HG03066 (cell line): ENCODE data around the gene PCBP3.

Source experiments
- ATAC-seq: cut with Tn5 transposase; IDR thresholded peaks from one replicate; pipeline ENCODE4 v1.9.1; 2021; ENCODE audit warnings: low read depth; ENCODE audit not compliant: unreplicated experiment

PCBP3 gene

DNA sequence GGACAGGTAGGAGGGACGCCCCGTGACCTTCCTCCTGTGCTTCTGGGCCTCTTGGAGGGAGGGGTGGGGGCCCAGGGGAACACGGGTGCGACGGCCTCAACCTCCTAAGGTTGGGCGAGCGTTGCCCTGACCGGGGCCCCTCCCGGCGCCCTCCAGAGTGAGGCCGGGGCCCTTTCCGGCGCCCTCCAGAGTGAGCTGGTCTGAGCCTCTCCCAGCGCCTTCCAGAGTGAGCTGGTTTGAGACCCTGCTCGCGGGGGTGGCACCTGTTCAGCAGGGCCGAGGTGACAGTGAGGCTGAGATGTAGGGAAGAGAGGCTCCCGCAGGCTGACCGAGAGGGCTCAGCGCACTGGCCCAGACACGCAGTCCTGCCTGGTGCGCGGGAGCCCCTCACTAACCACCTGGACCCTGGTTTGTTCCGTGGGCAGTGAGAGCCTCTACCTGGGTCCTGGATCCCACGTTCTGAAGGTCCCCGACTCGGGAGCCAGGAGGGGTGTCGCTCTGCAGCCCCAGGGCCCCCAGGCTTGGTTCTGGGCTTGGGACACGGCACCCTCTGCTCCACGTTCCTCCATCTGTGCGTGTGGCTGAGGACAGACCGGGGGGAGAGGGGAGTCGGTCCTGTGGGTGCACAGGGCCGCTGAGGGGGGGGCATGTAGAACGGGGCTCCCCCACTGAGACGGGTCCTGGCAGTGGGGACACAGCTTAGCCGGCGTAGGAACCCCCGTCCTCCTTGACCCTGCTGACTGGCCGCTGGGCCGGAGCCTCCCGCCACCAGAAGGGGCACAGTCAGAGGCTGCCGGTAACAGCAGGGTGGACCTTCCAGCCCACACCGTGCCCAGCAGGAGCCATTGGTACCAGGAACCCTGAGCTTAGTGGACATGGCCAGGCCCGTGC lies 339.5 kb downstream of the PCBP3 start:
- ATAC-seq = no peak

GRCh38 chr21:45983649-45983965 lies 340.1 kb downstream of the PCBP3 start:
- no peak for ATAC-seq

DNA sequence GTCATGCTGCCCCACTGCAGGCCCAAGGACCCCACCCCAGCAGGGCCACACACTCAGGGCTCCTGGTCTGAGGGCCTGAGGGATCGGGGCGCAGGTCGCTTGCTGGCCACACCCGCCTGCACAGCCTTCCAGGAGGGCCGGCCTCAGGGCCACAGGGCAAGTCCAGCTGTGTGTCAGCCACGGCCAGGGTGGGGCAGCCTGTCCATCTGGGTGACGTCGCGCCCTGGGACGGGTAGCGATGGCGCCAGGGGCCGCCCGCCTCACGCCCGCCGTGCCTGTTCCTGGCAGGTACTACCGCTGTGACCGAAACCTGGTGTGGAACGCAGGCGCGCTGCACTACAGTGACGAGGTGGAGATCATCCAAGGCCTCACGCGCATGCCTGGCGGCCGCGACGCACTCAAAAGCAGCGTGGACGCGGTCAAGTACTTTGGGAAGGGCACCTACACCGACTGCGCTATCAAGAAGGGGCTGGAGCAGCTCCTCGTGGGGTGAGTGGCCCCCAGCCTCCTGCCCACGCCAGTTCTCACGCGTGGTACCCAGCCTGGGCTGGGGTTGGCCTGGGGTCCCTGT lies 340.5 kb downstream of the PCBP3 start:
- ATAC-seq = no peak

DNA sequence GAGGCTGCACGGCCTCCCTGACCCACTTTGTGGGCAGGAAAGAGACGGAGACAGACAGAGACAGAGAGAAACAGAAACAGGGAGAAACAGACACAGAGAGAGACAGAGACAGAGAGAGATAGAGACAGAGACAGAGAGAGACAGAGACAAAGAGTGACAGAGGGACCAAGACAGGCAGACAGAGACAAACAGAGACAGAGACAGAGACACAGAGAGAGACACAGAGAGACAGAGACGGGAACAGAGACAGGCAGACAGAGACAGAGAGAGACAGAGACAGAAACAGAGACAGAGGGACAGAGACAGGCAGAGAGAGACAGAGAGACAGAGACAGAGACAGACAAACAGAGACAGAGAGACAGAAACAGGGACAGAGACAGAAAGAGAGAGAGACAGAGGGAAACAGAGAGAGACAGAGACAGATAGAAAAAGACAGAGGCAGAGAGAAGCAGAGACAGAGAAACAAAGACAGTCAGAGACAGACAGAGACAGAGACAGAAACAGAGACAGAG lies 341.1 kb downstream of the PCBP3 start:
- no peak for ATAC-seq

- no peak for ATAC-seq
These were observed 342.2 kb downstream of the PCBP3 start for GRCh38 chr21:45985471-45986315.

GRCh38 chr21:45986316-45987051 lies 343.0 kb downstream of the PCBP3 start:
- ATAC-seq = no peak

DNA sequence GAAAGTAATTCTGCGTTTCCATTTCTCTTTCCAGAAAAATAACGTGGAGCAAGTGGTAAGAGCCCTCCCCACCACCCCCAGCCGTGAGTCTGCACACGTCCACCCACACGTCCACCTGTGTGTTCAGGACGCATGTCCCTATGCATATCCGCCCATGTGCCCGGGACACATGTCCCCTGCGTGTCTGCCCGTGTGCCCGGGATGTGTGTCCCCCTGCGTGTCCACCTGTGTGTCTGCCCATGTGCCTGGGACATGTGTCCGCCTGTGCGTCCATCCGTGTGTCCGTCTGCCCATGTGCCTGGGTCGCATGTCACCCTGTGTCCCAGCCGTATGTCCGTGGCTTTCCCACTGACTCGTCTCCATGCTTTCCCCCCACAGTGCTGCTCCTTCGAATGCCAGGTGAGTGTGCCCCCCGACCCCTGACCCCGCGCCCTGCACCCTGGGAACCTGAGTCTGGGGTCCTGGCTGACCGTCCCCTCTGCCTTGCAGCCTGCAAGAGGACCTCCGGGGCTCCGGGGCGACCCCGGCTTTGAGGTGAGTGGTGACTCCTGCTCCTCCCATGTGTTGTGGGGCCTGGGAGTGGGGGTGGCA lies 343.7 kb downstream of the PCBP3 start:
- ATAC-seq = no peak

DNA sequence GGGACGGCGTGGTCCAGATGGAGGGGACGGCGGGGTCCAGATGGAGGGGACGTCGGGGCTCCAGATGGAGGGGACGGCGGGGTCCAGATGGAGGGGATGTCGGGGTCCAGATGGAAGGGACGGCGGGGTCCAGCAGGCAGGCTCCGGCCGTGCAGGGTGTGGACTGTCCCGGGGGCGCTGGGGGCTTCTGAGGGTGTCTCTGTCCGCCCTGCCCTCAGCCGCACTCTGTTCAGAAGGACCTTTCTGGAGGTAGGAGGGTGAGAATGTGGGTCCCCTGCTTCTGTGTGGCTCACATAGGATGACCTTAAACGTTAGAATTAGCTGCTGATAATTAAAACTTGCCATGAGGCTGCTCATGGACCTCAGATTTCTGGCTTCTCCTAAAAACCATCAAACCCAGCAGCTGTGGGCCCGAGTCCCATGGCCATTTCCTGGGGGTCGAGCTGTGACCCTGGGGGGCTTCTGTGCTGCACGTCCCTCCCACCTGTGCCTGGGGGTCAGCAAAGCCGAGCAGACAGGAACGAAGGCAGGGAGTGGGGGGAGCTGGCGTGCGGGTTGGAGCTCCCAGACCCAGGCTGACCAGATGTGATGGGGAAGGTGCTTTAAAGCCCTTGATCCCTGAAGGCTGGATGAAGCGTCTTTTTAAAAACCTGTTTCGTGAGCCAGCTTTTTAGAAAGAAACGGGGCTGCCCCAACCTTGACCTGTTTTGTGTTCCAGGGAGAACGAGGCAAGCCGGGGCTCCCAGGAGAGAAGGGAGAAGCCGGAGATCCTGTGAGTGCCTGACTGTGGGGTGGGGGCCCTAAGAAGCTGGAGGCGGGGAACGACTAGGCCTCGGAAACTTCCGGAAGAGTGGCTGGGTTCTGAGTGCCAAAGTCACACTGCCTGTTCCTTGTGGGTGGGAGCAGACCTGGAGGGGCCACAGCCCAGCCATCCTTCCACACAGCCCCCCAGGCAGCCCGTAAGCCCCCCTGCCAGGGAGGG lies 345.1 kb downstream of the PCBP3 start:
- ATAC-seq = no peak

- no peak for ATAC-seq
These were observed 346.0 kb downstream of the PCBP3 start for GRCh38 chr21:45989355-45990048.

GRCh38 chr21:45990049-45990711 lies 346.7 kb downstream of the PCBP3 start:
- no peak for ATAC-seq

DNA sequence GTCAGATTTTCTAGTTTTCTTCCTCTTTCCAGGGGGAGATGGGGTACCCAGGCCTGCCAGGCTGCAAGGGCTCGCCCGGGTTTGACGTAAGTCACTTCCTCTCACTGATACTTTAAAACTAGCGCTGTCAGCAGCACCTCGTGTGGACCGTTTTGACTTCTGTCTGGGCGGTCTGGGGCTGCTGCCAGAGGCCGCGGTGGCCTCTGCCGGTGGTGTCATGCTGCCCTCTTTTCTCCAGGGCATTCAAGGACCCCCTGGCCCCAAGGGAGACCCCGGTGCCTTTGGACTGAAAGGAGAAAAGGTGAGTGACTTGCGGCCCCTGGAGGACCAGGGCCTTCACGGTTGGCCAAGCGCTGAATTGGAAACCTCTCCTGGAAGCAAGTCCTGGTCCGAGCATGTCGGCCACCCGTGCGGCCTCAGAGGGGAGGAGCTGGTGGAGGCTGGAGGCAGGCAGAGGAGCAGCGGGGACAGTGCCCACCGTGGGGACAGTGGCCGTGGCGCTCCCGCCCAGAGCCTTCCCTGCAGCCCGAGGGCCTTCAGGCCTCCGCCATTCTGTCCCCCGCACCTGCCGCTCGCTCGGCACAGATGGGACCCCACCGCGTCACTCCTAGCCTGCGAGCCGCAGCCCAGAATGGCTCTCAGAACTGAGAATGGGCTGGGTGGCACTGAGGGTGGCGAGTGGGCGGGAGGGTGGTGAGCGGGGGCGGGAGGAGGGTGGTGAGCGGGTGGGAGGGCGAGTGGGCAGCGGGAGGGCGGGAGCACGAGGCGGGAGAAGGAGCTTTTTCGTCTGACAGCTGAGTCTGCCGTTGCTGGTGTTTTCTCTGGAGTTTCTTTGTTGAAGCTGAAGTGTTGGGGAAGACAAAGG lies 347.4 kb downstream of the PCBP3 start:
- no peak for ATAC-seq

- no peak for ATAC-seq
These were observed 348.2 kb downstream of the PCBP3 start for GRCh38 chr21:45991606-45992300.
